GM23338 (cell line): ENCODE results near the gene PPP6R3. TPM values are rescaled to one million over a fixed set of nuclear protein-coding genes. Genes with fewer than 3 reads are reported as not detected.
A peak's percentile ranks its signal among the peaks of the same experiment; 100 is the strongest.

ENCODE experiments used
- ATAC-seq: fragments of 200-7000 bp; cut with Tn5 transposase; 3 replicates; pipeline ENCODE4 v1.9.1; 2020
- DNase-seq: peaks from one replicate; pipeline ENCODE4 v3.0.0-alpha.2; 2015; ENCODE audit warnings: low spot score
- H2AFZ ChIP-seq: fragments of 200-600 bp; sonication (generic); 2 replicates; pipeline ENCODE4 v1.8.0; 2016; ENCODE audit warnings: antibody characterized with exemption, mild to moderate bottlenecking, moderate library complexity
- H3F3A ChIP-seq: fragments of 200-600 bp; sonication (generic); replicated peaks from 2 replicates; pipeline ENCODE4 v1.8.0; 2017; ENCODE audit warnings: antibody characterized with exemption, mixed run types, low read depth
- H3K27ac ChIP-seq: fragments of 200-600 bp; sonication (generic); 2 replicates; pipeline ENCODE4 v1.6.1; 2016; ENCODE audit warnings: low read depth
- H3K27me3 ChIP-seq: fragments of 200-600 bp; sonication (generic); 2 replicates; pipeline ENCODE4 v1.8.0; 2016; ENCODE audit warnings: mild to moderate bottlenecking, mixed run types, moderate library complexity; ENCODE audit not compliant: insufficient read depth
- H3K36me3 ChIP-seq: fragments of 200-600 bp; sonication (generic); 2 replicates; pipeline ENCODE4 v1.8.0; 2016; ENCODE audit warnings: mild to moderate bottlenecking; ENCODE audit not compliant: insufficient read depth
- H3K4me1 ChIP-seq: fragments of 200-600 bp; sonication (generic); 2 replicates; pipeline ENCODE4 v1.8.0; 2016; ENCODE audit warnings: mild to moderate bottlenecking, moderate library complexity; ENCODE audit not compliant: insufficient read depth
- H3K4me2 ChIP-seq: fragments of 200-600 bp; sonication (generic); 2 replicates; pipeline ENCODE4 v1.7.1; 2017; ENCODE audit warnings: mixed run types
- H3K4me3 ChIP-seq: fragments of 200-600 bp; sonication (generic); 2 replicates; pipeline ENCODE4 v1.6.1; 2016; ENCODE audit warnings: mixed run types
- H3K79me2 ChIP-seq: fragments of 200-600 bp; sonication (generic); replicated peaks from 2 replicates; pipeline ENCODE4 v1.8.0; 2017; ENCODE audit warnings: mild to moderate bottlenecking; ENCODE audit not compliant: insufficient read depth
- H3K9me2 ChIP-seq: fragments of 200-600 bp; sonication (generic); 2 replicates; pipeline ENCODE4 v1.8.0; 2017; ENCODE audit not compliant: insufficient read depth
- H4K20me1 ChIP-seq: fragments of 200-600 bp; sonication (generic); replicated peaks from 2 replicates; pipeline ENCODE4 v1.8.0; 2017; ENCODE audit warnings: mild to moderate bottlenecking; ENCODE audit not compliant: insufficient read depth
- H3K27ac Mint-ChIP-seq: 2 replicates; pipeline ENCODE4 v1.8.0; 2020; ENCODE audit warnings: inconsistent platforms, mild to moderate bottlenecking, moderate library complexity, mixed read lengths
- H3K27me3 Mint-ChIP-seq: 3 replicates; pipeline ENCODE4 v1.8.0; 2022; ENCODE audit warnings: low read depth, mild to moderate bottlenecking, moderate library complexity, mixed read lengths, inconsistent platforms; ENCODE audit not compliant: insufficient read depth, poor library complexity
- H3K36me3 Mint-ChIP-seq: 3 replicates; pipeline ENCODE4 v1.8.0; 2021; ENCODE audit warnings: low read depth, mild to moderate bottlenecking, inconsistent platforms, moderate library complexity, mixed read lengths
- H3K4me1 Mint-ChIP-seq: 3 replicates; pipeline ENCODE4 v1.8.0; 2020; ENCODE audit warnings: mild to moderate bottlenecking, inconsistent platforms, mixed read lengths
- H3K4me3 Mint-ChIP-seq: 3 replicates; pipeline ENCODE4 v1.8.0; 2021; ENCODE audit warnings: moderate library complexity, mild to moderate bottlenecking, inconsistent platforms, mixed read lengths
- H3K9me3 Mint-ChIP-seq: 3 replicates; pipeline ENCODE4 v1.8.0; 2020; ENCODE audit warnings: moderate library complexity, mild to moderate bottlenecking, inconsistent platforms, mixed read lengths
- CREB1 ChIP-seq: fragments of 250-450 bp; sonication (Bioruptor Pico); IDR thresholded peaks from 2 replicates; pipeline ENCODE4 v1.5.0; 2020; ENCODE audit warnings: low read depth, mild to moderate bottlenecking, moderate library complexity
- EZH2 ChIP-seq: fragments of 200-600 bp; sonication (generic); IDR thresholded peaks from one replicate; pipeline ENCODE4 v1.8.0; 2017; ENCODE audit warnings: antibody characterized with exemption, mild to moderate bottlenecking, low read depth; ENCODE audit not compliant: unreplicated experiment
- EZH2phosphoT487 ChIP-seq: fragments of 200-600 bp; sonication (generic); IDR thresholded peaks from one replicate; pipeline ENCODE4 v1.8.1; 2018; ENCODE audit warnings: antibody characterized with exemption; ENCODE audit not compliant: unreplicated experiment
- JUNB ChIP-seq: IDR thresholded peaks from one replicate; pipeline ENCODE4 v1.6.1; 2016; ENCODE audit warnings: antibody characterized with exemption; ENCODE audit not compliant: unreplicated experiment
- NANOG ChIP-seq: IDR thresholded peaks from 2 replicates; pipeline ENCODE4 v1.6.1; 2016; ENCODE audit warnings: antibody characterized with exemption, borderline replicate concordance
- ZNF114 ChIP-seq: fragments of 250-450 bp; sonication (Bioruptor Pico); IDR thresholded peaks from 2 replicates; pipeline ENCODE4 v1.5.0; 2020; ENCODE audit warnings: mild to moderate bottlenecking, moderate library complexity
- polyA plus RNA-seq: library from polyadenylated mRNA; unstranded; fragments of >200 nt; fragmentation: Nextera tagmentation; extraction: Ambion mirVana; gene quantifications from 2 replicates; pipeline ENCODE4 v1.2.1, GENCODE V29; 2016
- total RNA-seq: library from RNA; depleted of rRNA; stranded (reverse); fragments of >200 nt; shearing (Covaris generic); gene quantifications from 2 replicates; pipeline ENCODE4 v1.2.3, GENCODE V29; 2014
- TF ChIP-seq, protein P1 (sequence below), 2 experiments: fragments of 200-600 bp in 1 of 2; sonication (generic) in 1 of 2; conservative IDR thresholded peaks; 2 replicates each; pipeline versions ENCODE4 v1.5.1 to v1.6.1; 2016 to 2017; ENCODE audit warnings: antibody characterized with exemption in 2 of 2, low read depth in 2 of 2, mild to moderate bottlenecking in 2 of 2, moderate library complexity in 1 of 2
- TF ChIP-seq, protein P2 (sequence below): IDR thresholded peaks from one replicate; pipeline ENCODE4 v1.6.1; 2018; ENCODE audit warnings: antibody characterized with exemption; ENCODE audit not compliant: unreplicated experiment
- TF ChIP-seq, protein P3 (sequence below): IDR thresholded peaks from 2 replicates; pipeline ENCODE4 v1.6.1; 2016; ENCODE audit warnings: antibody characterized with exemption

Gene PPP6R3
- total and polyA plus RNA-seq, 2 experiments from 2014 or later = 170 to 268 TPM

GRCh38 chr11:68659158-68659921, 198.8 kb downstream of the PPP6R3 start:
- H3K4me3 ChIP-seq = no peak overlapping the region
- H3K9me2 ChIP-seq = no peaks in the 10 kb centered on the region
- no peaks in the 10 kb centered on the region for H4K20me1 ChIP-seq
- H3K27me3 ChIP-seq = no peaks in the 10 kb centered on the region
- no peak overlapping the region for H3K4me2 ChIP-seq
- Mint-ChIP-seq H3K36me3 (peaks cover 11% of the 10 kb centered on the region; the same call in 2 of the 3 replicates), H3K27ac (no peak overlapping the region), H3K4me1 (no peaks in the 10 kb centered on the region; the same call in 2 of the 3 replicates), H3K9me3 (peaks cover 24% of the 10 kb centered on the region), H3K27me3 (peaks cover 9% of the 10 kb centered on the region), H3K4me3 (no peak overlapping the region)
- H3K27ac ChIP-seq = no peak overlapping the region
- TF ChIP-seq, protein P1, sequence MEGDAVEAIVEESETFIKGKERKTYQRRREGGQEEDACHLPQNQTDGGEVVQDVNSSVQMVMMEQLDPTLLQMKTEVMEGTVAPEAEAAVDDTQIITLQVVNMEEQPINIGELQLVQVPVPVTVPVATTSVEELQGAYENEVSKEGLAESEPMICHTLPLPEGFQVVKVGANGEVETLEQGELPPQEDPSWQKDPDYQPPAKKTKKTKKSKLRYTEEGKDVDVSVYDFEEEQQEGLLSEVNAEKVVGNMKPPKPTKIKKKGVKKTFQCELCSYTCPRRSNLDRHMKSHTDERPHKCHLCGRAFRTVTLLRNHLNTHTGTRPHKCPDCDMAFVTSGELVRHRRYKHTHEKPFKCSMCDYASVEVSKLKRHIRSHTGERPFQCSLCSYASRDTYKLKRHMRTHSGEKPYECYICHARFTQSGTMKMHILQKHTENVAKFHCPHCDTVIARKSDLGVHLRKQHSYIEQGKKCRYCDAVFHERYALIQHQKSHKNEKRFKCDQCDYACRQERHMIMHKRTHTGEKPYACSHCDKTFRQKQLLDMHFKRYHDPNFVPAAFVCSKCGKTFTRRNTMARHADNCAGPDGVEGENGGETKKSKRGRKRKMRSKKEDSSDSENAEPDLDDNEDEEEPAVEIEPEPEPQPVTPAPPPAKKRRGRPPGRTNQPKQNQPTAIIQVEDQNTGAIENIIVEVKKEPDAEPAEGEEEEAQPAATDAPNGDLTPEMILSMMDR (conservative IDR thresholded peaks at IDR 0.05; ENCODE audit: low read depth in 2 of 2) = no peak
- TF ChIP-seq EZH2 (no peak), EZH2phosphoT487 (no peak), NANOG (no peak), CREB1 (CRISPR knock-in tag) (no peak), ZNF114 (CRISPR knock-in tag) (no peak), JUNB (no peak)
- TF ChIP-seq, protein P2, sequence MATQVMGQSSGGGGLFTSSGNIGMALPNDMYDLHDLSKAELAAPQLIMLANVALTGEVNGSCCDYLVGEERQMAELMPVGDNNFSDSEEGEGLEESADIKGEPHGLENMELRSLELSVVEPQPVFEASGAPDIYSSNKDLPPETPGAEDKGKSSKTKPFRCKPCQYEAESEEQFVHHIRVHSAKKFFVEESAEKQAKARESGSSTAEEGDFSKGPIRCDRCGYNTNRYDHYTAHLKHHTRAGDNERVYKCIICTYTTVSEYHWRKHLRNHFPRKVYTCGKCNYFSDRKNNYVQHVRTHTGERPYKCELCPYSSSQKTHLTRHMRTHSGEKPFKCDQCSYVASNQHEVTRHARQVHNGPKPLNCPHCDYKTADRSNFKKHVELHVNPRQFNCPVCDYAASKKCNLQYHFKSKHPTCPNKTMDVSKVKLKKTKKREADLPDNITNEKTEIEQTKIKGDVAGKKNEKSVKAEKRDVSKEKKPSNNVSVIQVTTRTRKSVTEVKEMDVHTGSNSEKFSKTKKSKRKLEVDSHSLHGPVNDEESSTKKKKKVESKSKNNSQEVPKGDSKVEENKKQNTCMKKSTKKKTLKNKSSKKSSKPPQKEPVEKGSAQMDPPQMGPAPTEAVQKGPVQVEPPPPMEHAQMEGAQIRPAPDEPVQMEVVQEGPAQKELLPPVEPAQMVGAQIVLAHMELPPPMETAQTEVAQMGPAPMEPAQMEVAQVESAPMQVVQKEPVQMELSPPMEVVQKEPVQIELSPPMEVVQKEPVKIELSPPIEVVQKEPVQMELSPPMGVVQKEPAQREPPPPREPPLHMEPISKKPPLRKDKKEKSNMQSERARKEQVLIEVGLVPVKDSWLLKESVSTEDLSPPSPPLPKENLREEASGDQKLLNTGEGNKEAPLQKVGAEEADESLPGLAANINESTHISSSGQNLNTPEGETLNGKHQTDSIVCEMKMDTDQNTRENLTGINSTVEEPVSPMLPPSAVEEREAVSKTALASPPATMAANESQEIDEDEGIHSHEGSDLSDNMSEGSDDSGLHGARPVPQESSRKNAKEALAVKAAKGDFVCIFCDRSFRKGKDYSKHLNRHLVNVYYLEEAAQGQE = no peak
- TF ChIP-seq, protein P3, sequence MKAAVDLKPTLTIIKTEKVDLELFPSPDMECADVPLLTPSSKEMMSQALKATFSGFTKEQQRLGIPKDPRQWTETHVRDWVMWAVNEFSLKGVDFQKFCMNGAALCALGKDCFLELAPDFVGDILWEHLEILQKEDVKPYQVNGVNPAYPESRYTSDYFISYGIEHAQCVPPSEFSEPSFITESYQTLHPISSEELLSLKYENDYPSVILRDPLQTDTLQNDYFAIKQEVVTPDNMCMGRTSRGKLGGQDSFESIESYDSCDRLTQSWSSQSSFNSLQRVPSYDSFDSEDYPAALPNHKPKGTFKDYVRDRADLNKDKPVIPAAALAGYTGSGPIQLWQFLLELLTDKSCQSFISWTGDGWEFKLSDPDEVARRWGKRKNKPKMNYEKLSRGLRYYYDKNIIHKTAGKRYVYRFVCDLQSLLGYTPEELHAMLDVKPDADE = no peak
- ATAC-seq (no peak), DNase-seq (no peak)
- no peaks in the 10 kb centered on the region for H3K36me3 ChIP-seq
- no peaks in the 10 kb centered on the region for H3K4me1 ChIP-seq
- H3K79me2 ChIP-seq = no peaks in the 10 kb centered on the region
- peaks cover 5% of the 10 kb centered on the region; the same call in 1 of the 2 replicates for H3F3A ChIP-seq
- H2AFZ ChIP-seq = peak overlapping the region; percentile 59; the same call in 1 of the 2 replicates
